Neuron (in vitro differentiated cells): ENCODE measurements around the gene GALNT1.
"Not testable (repeated sequence)": the region's sequence is repeated elsewhere in the genome, so short reads cannot be mapped to it uniquely, and the experiment has no call there.

Experiments
- H2AFZ ChIP-seq: one replicate; pipeline ENCODE4 v1.6.1; 2013; ENCODE audit warnings: low read depth, mild to moderate bottlenecking, inconsistent platforms, low read length, moderate library complexity
- H3K27me3 ChIP-seq: one replicate; pipeline ENCODE4 v1.6.1; 2013; ENCODE audit warnings: low read length; ENCODE audit not compliant: insufficient read depth
- H3K36me3 ChIP-seq: one replicate; pipeline ENCODE4 v1.6.1; 2013; ENCODE audit warnings: low read length; ENCODE audit not compliant: insufficient read depth
- H3K4me1 ChIP-seq: one replicate; pipeline ENCODE4 v1.6.1; 2013; ENCODE audit warnings: low read length; ENCODE audit not compliant: insufficient read depth
- H3K4me3 ChIP-seq: 2 replicates; pipeline ENCODE4 v1.5.1; 2013; ENCODE audit warnings: mild to moderate bottlenecking, low read length, moderate library complexity
- H3K9me3 ChIP-seq: one replicate; pipeline ENCODE4 v1.6.1; 2013; ENCODE audit warnings: low read length

GALNT1 gene

GRCh38 chr18:35581546-35581897 is at the start of gene GALNT1:
Gene GALNT1 (plus strand): TSS chr18:35581740. CDS start chr18:35654663, 72,923 bp downstream.
- peaks cover 9% of the 10 kb centered on the region for H3K9me3 ChIP-seq
- H2AFZ ChIP-seq: peak within 1 kb of the TSS; percentile 85
- no peaks in the 10 kb centered on the region for H3K27me3 ChIP-seq
- no peaks in the 10 kb centered on the region for H3K36me3 ChIP-seq
- H3K4me3 ChIP-seq: peak within 1 kb of the TSS; percentile 92
- peaks cover 13% of the 10 kb centered on the region for H3K4me1 ChIP-seq

- H3K27me3 ChIP-seq: no peaks in the 10 kb centered on the region
- H3K36me3 ChIP-seq: no peaks in the 10 kb centered on the region
- no peak overlapping the region for H3K4me3 ChIP-seq
- no peaks in the 10 kb centered on the region for H3K4me1 ChIP-seq
- no peak overlapping the region for H2AFZ ChIP-seq
- no peaks in the 10 kb centered on the region for H3K9me3 ChIP-seq
Observed at GRCh38 chr18:35533916-35534405, 47.6 kb upstream of the GALNT1 start.

- H3K9me3 ChIP-seq: no peaks in the 10 kb centered on the region
- no peaks in the 10 kb centered on the region for H3K27me3 ChIP-seq
- H3K36me3 ChIP-seq: no peaks in the 10 kb centered on the region
- no peak overlapping the region for H3K4me3 ChIP-seq
- no peaks in the 10 kb centered on the region for H3K4me1 ChIP-seq
- H2AFZ ChIP-seq: no peak overlapping the region
Observed at GRCh38 chr18:35535297-35535696, 46.2 kb upstream of the GALNT1 start.

- Histone ChIP-seq H2AFZ (no peak overlapping the region), H3K36me3 (no peaks in the 10 kb centered on the region)
Observed at GRCh38 chr18:35542356-35542755, 39.2 kb upstream of the GALNT1 start.

GRCh38 chr18:35547008-35547605 is 34.4 kb upstream of the GALNT1 start:
- no peak overlapping the region for H3K4me3 ChIP-seq
- no peaks in the 10 kb centered on the region for H3K4me1 ChIP-seq
- peaks cover 11% of the 10 kb centered on the region for H3K27me3 ChIP-seq
- H3K9me3 ChIP-seq: no peaks in the 10 kb centered on the region
- H2AFZ ChIP-seq: no peak overlapping the region
- no peaks in the 10 kb centered on the region for H3K36me3 ChIP-seq

More at GRCh38 chr18:35542356-35542755, 39.2 kb upstream of the GALNT1 start:
- no peak overlapping the region for H3K4me3 ChIP-seq
- no peaks in the 10 kb centered on the region for H3K9me3 ChIP-seq
- no peaks in the 10 kb centered on the region for H3K4me1 ChIP-seq
- H3K27me3 ChIP-seq: peaks cover 3% of the 10 kb centered on the region

GRCh38 chr18:35549564-35549963 is 32.0 kb upstream of the GALNT1 start:
- Histone ChIP-seq H3K4me3 (no peak overlapping the region), H3K27me3 (peaks cover 9% of the 10 kb centered on the region), H3K4me1 (no peaks in the 10 kb centered on the region), H3K36me3 (no peaks in the 10 kb centered on the region), H3K9me3 (no peaks in the 10 kb centered on the region), H2AFZ (no peak overlapping the region)

GRCh38 chr18:35553300-35553699 is 28.2 kb upstream of the GALNT1 start:
- H2AFZ ChIP-seq: no peak overlapping the region
- no peaks in the 10 kb centered on the region for H3K36me3 ChIP-seq
- H3K9me3 ChIP-seq: no peaks in the 10 kb centered on the region
- H3K27me3 ChIP-seq: peaks cover 9% of the 10 kb centered on the region
- no peaks in the 10 kb centered on the region for H3K4me1 ChIP-seq
- H3K4me3 ChIP-seq: no peak overlapping the region

GRCh38 chr18:35555538-35555937 is 26.0 kb upstream of the GALNT1 start:
- H3K27me3 ChIP-seq, H3K36me3 ChIP-seq, H2AFZ ChIP-seq, H3K4me3 ChIP-seq, H3K9me3 ChIP-seq, H3K4me1 ChIP-seq: not testable (repeated sequence)

- no peaks in the 10 kb centered on the region for H3K27me3 ChIP-seq
- H3K4me3 ChIP-seq: no peak overlapping the region
- no peaks in the 10 kb centered on the region for H3K36me3 ChIP-seq
- H3K4me1 ChIP-seq: no peaks in the 10 kb centered on the region
- H2AFZ ChIP-seq: no peak overlapping the region
- no peaks in the 10 kb centered on the region for H3K9me3 ChIP-seq
Observed at GRCh38 chr18:35559867-35560266, 21.7 kb upstream of the GALNT1 start.

GRCh38 chr18:35564795-35565453 is 16.6 kb upstream of the GALNT1 start:
- Histone ChIP-seq H3K4me1 (no peaks in the 10 kb centered on the region), H3K36me3 (no peaks in the 10 kb centered on the region), H2AFZ (no peak overlapping the region), H3K27me3 (peaks cover under 1% of the 10 kb centered on the region), H3K9me3 (no peaks in the 10 kb centered on the region), H3K4me3 (no peak overlapping the region)

GRCh38 chr18:35566019-35566418 is 15.5 kb upstream of the GALNT1 start:
- Histone ChIP-seq H3K36me3 (no peaks in the 10 kb centered on the region), H2AFZ (no peak overlapping the region), H3K9me3 (no peaks in the 10 kb centered on the region), H3K4me1 (no peaks in the 10 kb centered on the region), H3K4me3 (no peak overlapping the region), H3K27me3 (peaks cover 4% of the 10 kb centered on the region)

- Histone ChIP-seq H3K36me3 (no peaks in the 10 kb centered on the region), H3K4me3 (no peak overlapping the region), H3K9me3 (peaks cover 2% of the 10 kb centered on the region), H3K4me1 (no peaks in the 10 kb centered on the region), H3K27me3 (peaks cover 9% of the 10 kb centered on the region), H2AFZ (no peak overlapping the region)
Observed at GRCh38 chr18:35570182-35570581, 11.4 kb upstream of the GALNT1 start.

GRCh38 chr18:35571138-35571537 is 10.4 kb upstream of the GALNT1 start:
- Histone ChIP-seq H3K36me3 (no peaks in the 10 kb centered on the region), H3K4me3 (no peak overlapping the region), H3K9me3 (peaks cover 2% of the 10 kb centered on the region), H3K4me1 (no peaks in the 10 kb centered on the region), H2AFZ (no peak overlapping the region), H3K27me3 (peaks cover 9% of the 10 kb centered on the region)

GRCh38 chr18:35572644-35573043 is 8.9 kb upstream of the GALNT1 start:
- Histone ChIP-seq H2AFZ (no peak overlapping the region), H3K4me1 (no peaks in the 10 kb centered on the region), H3K27me3 (peaks cover 9% of the 10 kb centered on the region), H3K4me3 (no peak overlapping the region), H3K9me3 (peaks cover 2% of the 10 kb centered on the region), H3K36me3 (no peaks in the 10 kb centered on the region)
